ENCODE results near the gene SUZ12.
"Not testable (repeated sequence)": the region's sequence is repeated elsewhere in the genome, so short reads cannot be mapped to it uniquely, and the experiment has no call there.

SUZ12 gene

DNA sequence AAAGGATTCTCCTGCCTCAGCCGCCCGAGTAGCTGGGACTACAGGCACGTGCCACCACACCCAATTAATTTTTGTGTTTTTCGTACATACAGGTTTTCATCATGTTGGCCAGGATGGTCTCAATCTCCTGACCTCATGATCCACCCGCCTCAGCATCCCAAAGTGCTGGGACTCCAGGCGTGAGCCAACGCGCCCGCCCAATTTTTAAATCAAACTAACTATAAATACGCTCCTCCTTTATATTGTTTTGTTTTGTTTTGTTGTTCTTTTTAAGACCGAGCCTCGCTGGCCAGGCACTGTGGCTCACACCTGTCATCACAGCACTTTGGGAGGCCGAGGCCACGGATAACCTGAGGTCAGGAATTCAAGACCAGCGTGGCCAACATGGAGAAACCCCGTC is 33.4 kb upstream of the SUZ12 start:
- Histone ChIP-seq H3K79me2 (ENCODE audit: control insufficient read depth, low read length) (peaks cover 32% of the 10 kb centered on the region), H4K20me1 (ENCODE audit: control insufficient read depth, insufficient read depth, low read depth, low read length) (no peaks in the 10 kb centered on the region), H3K4me2 (ENCODE audit: low read length) (no peak overlapping the region), H3K4me3 (ENCODE audit: low read length) (no peak overlapping the region), H3F3A (ENCODE audit: control insufficient read depth, insufficient read depth) (peaks cover 2% of the 10 kb centered on the region; the same call in 1 of the 2 replicates), H3K27ac (ENCODE audit: low read depth, low read length) (no peak overlapping the region), H3K36me3 (ENCODE audit: control insufficient read depth, low read length) (peaks cover 25% of the 10 kb centered on the region), H3K4me1 (ENCODE audit: control insufficient read depth, low read length) (peaks cover 38% of the 10 kb centered on the region), H3K27me3 (ENCODE audit: control insufficient read depth, low read length) (0 out of 2 replicates have a peak, but pooled peaks cover 2% of the 10 kb centered on the region), H3K9me3 (ENCODE audit: control insufficient read depth, insufficient read depth, low read length) (no peaks in the 10 kb centered on the region), H3K9me2 (replicated peaks; ENCODE audit: control insufficient read depth, low read length) (no peaks in the 10 kb centered on the region)
- TF ChIP-seq, protein P1, sequence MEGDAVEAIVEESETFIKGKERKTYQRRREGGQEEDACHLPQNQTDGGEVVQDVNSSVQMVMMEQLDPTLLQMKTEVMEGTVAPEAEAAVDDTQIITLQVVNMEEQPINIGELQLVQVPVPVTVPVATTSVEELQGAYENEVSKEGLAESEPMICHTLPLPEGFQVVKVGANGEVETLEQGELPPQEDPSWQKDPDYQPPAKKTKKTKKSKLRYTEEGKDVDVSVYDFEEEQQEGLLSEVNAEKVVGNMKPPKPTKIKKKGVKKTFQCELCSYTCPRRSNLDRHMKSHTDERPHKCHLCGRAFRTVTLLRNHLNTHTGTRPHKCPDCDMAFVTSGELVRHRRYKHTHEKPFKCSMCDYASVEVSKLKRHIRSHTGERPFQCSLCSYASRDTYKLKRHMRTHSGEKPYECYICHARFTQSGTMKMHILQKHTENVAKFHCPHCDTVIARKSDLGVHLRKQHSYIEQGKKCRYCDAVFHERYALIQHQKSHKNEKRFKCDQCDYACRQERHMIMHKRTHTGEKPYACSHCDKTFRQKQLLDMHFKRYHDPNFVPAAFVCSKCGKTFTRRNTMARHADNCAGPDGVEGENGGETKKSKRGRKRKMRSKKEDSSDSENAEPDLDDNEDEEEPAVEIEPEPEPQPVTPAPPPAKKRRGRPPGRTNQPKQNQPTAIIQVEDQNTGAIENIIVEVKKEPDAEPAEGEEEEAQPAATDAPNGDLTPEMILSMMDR (IDR thresholded peaks at IDR 0.05; ENCODE audit: low read depth, low read length, poor library complexity, severe bottlenecking) = no peak
- no peak for TF ChIP-seq EZH2phosphoT487 (IDR thresholded peaks at IDR 0.05; ENCODE audit: borderline replicate concordance, low read length)

DNA sequence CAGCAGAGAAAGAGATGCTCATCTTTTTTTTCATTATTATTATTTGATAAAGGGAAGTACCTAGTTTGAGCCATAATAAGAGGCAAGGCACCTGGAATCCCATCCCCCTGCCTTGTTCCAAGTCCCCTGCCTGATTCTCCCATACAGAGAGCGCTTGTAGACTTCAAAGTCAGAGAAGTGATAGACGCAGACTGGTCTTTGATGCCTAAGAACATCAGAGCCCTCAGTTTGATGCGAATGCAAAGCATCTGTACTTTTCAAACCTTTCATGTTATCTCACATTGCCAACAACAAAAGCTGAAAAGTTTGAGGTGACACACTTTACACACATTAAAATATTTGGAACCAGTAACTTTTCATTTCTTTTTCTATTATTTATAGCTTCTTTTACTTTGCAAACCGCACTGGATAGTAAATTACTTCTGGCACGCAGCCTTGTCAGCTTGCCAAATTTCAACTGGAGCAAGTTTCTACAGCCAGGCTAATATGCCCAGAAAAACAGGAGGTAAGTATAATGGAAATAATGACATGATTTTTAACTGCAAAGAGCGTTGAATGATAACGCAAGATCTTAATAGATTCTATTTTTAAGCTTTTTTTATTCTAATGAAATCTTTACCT is 29.4 kb upstream of the SUZ12 start:
- H3K27me3 ChIP-seq (ENCODE audit: control insufficient read depth, low read length) = 0 out of 2 replicates have a peak, but pooled peaks cover 3% of the 10 kb centered on the region
- peaks cover 20% of the 10 kb centered on the region for H3K4me1 ChIP-seq (ENCODE audit: control insufficient read depth, low read length)
- no peaks in the 10 kb centered on the region for H3K36me3 ChIP-seq (ENCODE audit: control insufficient read depth, low read length)
- no peaks in the 10 kb centered on the region for H3K9me3 ChIP-seq (ENCODE audit: control insufficient read depth, insufficient read depth, low read length)
- TF ChIP-seq, protein P1 (IDR thresholded peaks at IDR 0.05; ENCODE audit: low read depth, low read length, poor library complexity, severe bottlenecking) = no peak
- TF ChIP-seq EZH2phosphoT487 (IDR thresholded peaks at IDR 0.05; ENCODE audit: borderline replicate concordance, low read length) = no peak
- no peak overlapping the region for H3K4me3 ChIP-seq (ENCODE audit: low read length)
- no peaks in the 10 kb centered on the region for H3K9me2 ChIP-seq (replicated peaks; ENCODE audit: control insufficient read depth, low read length)
- H3K27ac ChIP-seq (ENCODE audit: low read depth, low read length) = no peak overlapping the region
- H3F3A ChIP-seq (ENCODE audit: control insufficient read depth, insufficient read depth) = peaks cover 2% of the 10 kb centered on the region; the same call in 1 of the 2 replicates
- H4K20me1 ChIP-seq (ENCODE audit: control insufficient read depth, insufficient read depth, low read depth, low read length) = no peaks in the 10 kb centered on the region
- H3K79me2 ChIP-seq (ENCODE audit: control insufficient read depth, low read length) = no peaks in the 10 kb centered on the region
- H3K4me2 ChIP-seq (ENCODE audit: low read length) = peak overlapping the region; percentile 7

DNA sequence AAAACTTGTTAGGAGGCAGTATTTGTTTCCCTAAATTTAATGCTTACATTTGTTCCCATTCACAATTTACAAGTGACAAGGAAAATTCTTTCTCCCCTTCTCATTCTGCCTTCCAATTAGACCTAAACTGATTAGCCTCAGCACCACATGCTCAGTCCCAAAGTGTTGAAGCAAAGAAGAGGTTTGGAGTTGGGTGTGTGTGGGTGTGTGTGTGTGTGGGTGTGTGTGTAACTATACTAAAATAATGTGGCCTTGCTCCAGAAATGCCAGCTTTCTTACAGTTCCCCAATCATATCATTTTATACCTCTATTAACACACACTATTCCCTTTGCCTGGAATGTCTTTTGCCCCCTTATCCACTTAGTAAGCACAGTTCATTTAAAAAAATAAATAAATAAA is 28.4 kb upstream of the SUZ12 start:
- Histone ChIP-seq H3K4me1 (ENCODE audit: control insufficient read depth, low read length) (peaks cover 24% of the 10 kb centered on the region), H3K9me3 (ENCODE audit: control insufficient read depth, insufficient read depth, low read length) (no peaks in the 10 kb centered on the region), H3K4me2 (ENCODE audit: low read length) (no peak overlapping the region), H3K36me3 (ENCODE audit: control insufficient read depth, low read length) (no peaks in the 10 kb centered on the region), H3K27ac (ENCODE audit: low read depth, low read length) (no peak overlapping the region), H4K20me1 (ENCODE audit: control insufficient read depth, insufficient read depth, low read depth, low read length) (no peaks in the 10 kb centered on the region), H3K4me3 (ENCODE audit: low read length) (no peak overlapping the region), H3K27me3 (ENCODE audit: control insufficient read depth, low read length) (0 out of 2 replicates have a peak, but pooled peaks cover 3% of the 10 kb centered on the region), H3F3A (ENCODE audit: control insufficient read depth, insufficient read depth) (peaks cover 2% of the 10 kb centered on the region; the same call in 1 of the 2 replicates), H3K79me2 (ENCODE audit: control insufficient read depth, low read length) (no peaks in the 10 kb centered on the region), H3K9me2 (replicated peaks; ENCODE audit: control insufficient read depth, low read length) (no peaks in the 10 kb centered on the region)
- TF ChIP-seq EZH2phosphoT487 (IDR thresholded peaks at IDR 0.05; ENCODE audit: borderline replicate concordance, low read length) = no peak
- TF ChIP-seq, protein P1 (IDR thresholded peaks at IDR 0.05; ENCODE audit: low read depth, low read length, poor library complexity, severe bottlenecking) = no peak

DNA sequence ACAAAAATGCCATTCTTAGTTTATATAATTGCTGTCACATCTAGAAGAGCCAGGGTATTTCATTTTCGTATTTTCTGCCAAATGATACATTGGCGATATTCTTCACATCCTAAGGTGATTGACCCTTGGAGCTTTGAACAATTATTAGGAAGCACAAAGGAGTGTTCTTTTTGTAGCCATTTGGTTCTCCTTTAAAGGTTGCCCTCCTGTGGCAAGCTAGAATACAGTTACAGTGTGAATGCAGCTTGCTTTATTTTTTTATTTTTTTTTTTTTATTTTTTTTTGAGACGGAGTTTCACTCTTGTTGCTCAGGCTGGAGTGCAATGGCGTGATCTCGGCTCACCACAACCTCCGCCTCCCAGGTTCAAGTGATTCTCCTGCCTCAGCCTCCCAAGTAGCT is 24.1 kb upstream of the SUZ12 start:
- not testable (repeated sequence) for H3K9me3 ChIP-seq (ENCODE audit: control insufficient read depth, insufficient read depth, low read length); H3K27ac ChIP-seq (ENCODE audit: low read depth, low read length); H4K20me1 ChIP-seq (ENCODE audit: control insufficient read depth, insufficient read depth, low read depth, low read length); H3K9me2 ChIP-seq (replicated peaks; ENCODE audit: control insufficient read depth, low read length); H3K79me2 ChIP-seq (ENCODE audit: control insufficient read depth, low read length); H3K4me3 ChIP-seq (ENCODE audit: low read length); H3K36me3 ChIP-seq (ENCODE audit: control insufficient read depth, low read length); H3K27me3 ChIP-seq (ENCODE audit: control insufficient read depth, low read length)
- H3K4me2 ChIP-seq (ENCODE audit: low read length) = peak overlapping the region; percentile 33; the same call in 1 of the 2 replicates
- peaks cover 10% of the 10 kb centered on the region; the same call in 1 of the 2 replicates for H3F3A ChIP-seq (ENCODE audit: control insufficient read depth, insufficient read depth)
- H3K4me1 ChIP-seq (ENCODE audit: control insufficient read depth, low read length) = peaks cover 27% of the 10 kb centered on the region

All from DOHH2 (cell line).